ENCODE data around the gene PTPN12.
A peak's percentile ranks its signal among the peaks of the same experiment; 100 is the strongest.
"Not testable (repeated sequence)": the region's sequence is repeated elsewhere in the genome, so short reads cannot be mapped to it uniquely, and the experiment has no call there.

PTPN12 gene

GRCh38 chr7:77538281-77539212, 1.5 kb downstream of the PTPN12 start:
- peak; percentile 79 for DNase-seq

- DNase-seq: no peak
These were observed 3.3 kb downstream of the PTPN12 start for GRCh38 chr7:77540402-77540822.

- not testable (repeated sequence) for DNase-seq
These were observed 3.9 kb downstream of the PTPN12 start for GRCh38 chr7:77540993-77541392.

- DNase-seq: no peak
These were observed 5.3 kb downstream of the PTPN12 start for GRCh38 chr7:77542409-77542808.

- DNase-seq: no peak
These were observed 5.8 kb downstream of the PTPN12 start for GRCh38 chr7:77542895-77543294.

- DNase-seq: no peak
These were observed 6.8 kb downstream of the PTPN12 start for GRCh38 chr7:77543910-77544309.

GRCh38 chr7:77544518-77544917, 7.4 kb downstream of the PTPN12 start:
- no peak for DNase-seq

- DNase-seq: no peak
These were observed 11.1 kb downstream of the PTPN12 start for GRCh38 chr7:77548206-77548605.

- DNase-seq: no peak
These were observed 12.2 kb downstream of the PTPN12 start for GRCh38 chr7:77549106-77549870.

- no peak for DNase-seq
These were observed 13.5 kb downstream of the PTPN12 start for GRCh38 chr7:77550586-77550985.

- DNase-seq: no peak
These were observed 16.0 kb downstream of the PTPN12 start for GRCh38 chr7:77553123-77553522.

GRCh38 chr7:77558284-77558967, 21.3 kb downstream of the PTPN12 start:
- no peak for DNase-seq

GRCh38 chr7:77561352-77561751, 24.3 kb downstream of the PTPN12 start:
- no peak for DNase-seq

GRCh38 chr7:77563275-77563674, 26.2 kb downstream of the PTPN12 start:
- DNase-seq: no peak

- DNase-seq: no peak
These were observed 28.8 kb downstream of the PTPN12 start for GRCh38 chr7:77565917-77566316.

GRCh38 chr7:77566421-77566820, 29.3 kb downstream of the PTPN12 start:
- DNase-seq: no peak

GRCh38 chr7:77569514-77570232, 32.6 kb downstream of the PTPN12 start:
- no peak for DNase-seq

GRCh38 chr7:77570330-77571011, 33.4 kb downstream of the PTPN12 start:
- no peak for DNase-seq

- DNase-seq: no peak
These were observed 34.7 kb downstream of the PTPN12 start for GRCh38 chr7:77571801-77572200.

- DNase-seq: no peak
These were observed 38.1 kb downstream of the PTPN12 start for GRCh38 chr7:77575187-77575586.

- no peak for DNase-seq
These were observed 39.8 kb downstream of the PTPN12 start for GRCh38 chr7:77576856-77577255.

- no peak for DNase-seq
These were observed 42.7 kb downstream of the PTPN12 start for GRCh38 chr7:77579797-77580196.

Measured in NCI-H345 (cell line).